GM18511 (cell line): ENCODE measurements around the gene POLR2A.

Source experiments
- ATAC-seq: cut with Tn5 transposase; IDR thresholded peaks from one replicate; pipeline ENCODE4 v1.9.1; 2021; ENCODE audit warnings: mild to moderate bottlenecking, moderate library complexity; ENCODE audit not compliant: unreplicated experiment

Gene POLR2A

GRCh38 chr17:7484067-7484918, at the start of gene POLR2A:
POLR2A (plus strand) TSS chr17:7484366.
- ATAC-seq: peak; percentile 61

- peak; percentile 27 for ATAC-seq
Observed at GRCh38 chr17:7435676-7436555, 48.2 kb upstream of the POLR2A start.

GRCh38 chr17:7436556-7437368, 47.4 kb upstream of the POLR2A start:
- no peak for ATAC-seq

DNA sequence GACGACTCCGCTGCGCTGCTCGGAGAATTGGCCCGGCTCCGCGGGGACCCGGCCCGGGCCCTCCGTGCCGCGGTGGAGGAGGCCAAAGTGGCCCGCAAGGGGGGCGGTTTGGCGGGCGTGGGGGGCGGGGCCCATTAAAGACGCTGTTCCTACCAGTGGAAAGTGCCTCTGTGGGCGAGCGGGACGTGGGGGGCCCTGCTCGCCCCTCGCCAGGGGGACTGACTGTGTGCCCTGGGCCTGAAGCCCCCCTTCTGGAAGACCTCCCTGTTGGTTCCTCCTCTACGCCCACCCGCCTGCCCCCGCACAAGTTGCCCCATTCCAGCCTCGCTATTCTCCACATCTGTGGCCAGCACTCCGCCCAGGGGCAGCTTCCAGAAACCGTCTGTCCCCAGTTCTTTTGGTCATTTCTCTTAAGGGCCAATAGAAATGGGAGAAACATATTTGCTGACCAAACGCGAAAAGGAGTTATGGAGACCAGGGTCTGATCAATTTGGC, 46.8 kb upstream of the POLR2A start:
- ATAC-seq: no peak

DNA sequence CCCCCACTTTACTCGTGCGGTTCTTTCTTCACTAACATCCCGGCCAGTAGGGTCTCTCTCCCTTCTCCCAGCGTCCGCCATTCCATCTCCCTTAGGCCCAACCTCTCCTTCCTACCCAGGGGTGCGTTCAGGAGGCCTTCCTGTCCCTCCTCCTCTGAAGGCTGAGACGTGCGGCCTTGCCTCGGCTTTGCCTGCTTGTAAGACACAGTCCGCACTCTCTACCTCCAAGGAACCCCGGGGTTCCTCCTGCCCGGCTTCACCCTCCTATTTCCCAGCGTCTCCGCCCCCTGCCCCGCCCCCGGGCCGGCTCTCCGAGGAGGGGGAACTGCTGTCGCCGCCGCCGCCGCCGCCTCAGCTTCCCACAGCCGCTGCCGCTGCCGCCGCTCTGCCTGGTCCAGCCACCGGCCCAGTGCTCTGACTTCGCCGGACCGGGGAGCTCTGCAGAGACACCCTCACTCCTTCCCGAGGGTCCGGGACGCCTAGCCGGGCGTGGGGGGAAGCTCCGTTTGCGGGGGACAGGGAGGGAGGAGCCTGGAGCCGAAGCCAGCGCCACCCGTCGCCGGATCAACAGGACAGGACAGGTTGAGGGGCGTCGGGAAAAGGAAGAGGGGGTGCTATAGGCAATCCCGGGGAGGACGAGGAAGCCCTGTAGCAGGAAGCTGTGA, 46.1 kb upstream of the POLR2A start:
- no peak for ATAC-seq

DNA sequence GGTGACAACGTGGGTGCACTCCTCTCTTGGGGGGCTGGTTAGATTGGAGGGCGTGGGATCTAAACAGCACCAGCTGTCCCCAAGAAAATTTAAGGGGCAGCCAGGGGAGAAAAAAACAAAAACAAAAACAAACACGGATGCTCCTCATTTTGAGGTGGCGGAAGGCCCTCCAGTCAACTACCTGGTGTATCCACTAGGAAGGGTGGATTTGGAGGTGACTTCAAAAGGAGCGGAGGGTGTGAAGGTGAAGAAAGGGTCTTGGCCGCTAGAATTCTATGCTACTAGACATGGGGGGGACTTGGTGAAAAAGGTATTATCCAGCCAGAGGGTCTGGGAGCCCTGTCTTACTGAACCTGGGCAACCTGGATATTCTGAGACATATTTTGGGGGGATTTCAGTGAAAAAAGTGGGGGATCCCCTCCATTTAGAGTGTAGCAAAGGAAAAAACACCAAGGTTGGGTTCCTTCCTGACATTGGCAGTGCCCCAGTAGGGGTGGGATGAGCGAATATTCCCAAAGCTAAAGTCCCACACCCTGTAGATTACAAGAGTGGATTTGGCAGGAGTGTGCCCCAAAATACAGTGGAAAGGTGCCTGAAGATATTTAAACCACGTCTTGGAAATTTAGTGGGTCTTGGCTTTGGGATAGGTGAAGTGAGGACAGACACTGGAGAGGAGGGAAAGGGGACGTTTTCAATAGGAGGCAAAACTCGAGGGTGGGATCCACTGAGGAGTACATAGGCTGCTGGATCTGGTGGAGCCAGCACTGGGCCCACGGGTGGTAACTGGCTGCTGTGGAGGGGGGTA, 45.3 kb upstream of the POLR2A start:
- ATAC-seq: no peak

- ATAC-seq: no peak
Observed at GRCh38 chr17:7439462-7440112, 44.6 kb upstream of the POLR2A start, which contains the start of gene FGF11. FGF11 (plus strand) TSS chr17:7439512; CDS start chr17:7439621, 109 bp downstream.

DNA sequence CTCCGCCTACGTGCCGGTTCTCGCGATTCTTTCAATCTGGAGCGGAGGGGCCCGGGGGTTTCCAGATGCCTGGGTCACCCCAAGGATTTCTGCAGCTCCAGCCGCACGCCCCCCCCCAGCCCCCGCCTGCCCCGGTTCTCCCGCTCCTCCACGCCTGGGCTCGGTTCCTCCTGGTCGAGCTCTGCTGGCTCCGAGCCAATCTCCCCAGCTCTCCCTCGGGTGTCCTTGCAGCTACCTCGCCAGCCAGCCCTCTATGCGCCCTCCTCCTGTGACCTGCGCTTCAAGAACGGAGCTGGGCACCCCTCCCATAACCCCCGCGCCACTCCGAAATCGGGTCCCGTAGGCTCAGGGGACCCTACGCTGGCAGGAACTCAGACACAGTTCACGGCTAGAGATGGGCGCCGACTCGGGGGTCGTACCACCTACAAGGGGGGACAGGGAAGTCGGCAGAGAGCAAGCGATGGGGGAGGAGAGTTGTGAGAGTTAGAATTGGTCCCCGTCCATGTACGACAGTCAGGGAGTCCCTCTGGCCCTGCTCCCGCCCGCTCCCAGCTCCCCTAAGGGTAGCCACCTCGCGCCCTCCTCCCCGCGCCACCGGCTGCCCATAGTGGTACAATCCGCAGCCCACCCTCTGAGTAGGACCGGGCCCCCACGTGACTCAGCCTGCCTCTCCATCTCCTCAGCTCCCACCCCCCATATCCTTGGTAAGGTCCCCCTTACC, 43.9 kb upstream of the POLR2A start:
- no peak for ATAC-seq

DNA sequence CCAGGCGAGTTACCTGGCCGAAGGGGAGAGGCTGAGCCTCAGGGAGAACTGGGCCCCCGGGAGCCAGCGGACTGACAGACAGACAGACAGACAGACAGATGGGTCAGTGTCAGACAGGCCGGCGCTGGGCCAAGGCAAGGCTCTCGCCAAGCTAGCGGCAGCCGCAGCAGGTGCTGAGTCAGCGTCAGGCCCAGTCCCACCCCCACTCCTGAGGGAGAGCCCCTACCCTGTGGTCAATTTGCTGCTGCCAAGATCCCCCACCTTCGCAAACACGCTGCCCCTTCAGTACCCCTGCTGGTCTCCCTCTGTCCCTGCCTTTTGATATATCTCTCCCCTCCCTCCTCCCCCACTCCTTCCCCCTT, 43.4 kb upstream of the POLR2A start:
- ATAC-seq: no peak

DNA sequence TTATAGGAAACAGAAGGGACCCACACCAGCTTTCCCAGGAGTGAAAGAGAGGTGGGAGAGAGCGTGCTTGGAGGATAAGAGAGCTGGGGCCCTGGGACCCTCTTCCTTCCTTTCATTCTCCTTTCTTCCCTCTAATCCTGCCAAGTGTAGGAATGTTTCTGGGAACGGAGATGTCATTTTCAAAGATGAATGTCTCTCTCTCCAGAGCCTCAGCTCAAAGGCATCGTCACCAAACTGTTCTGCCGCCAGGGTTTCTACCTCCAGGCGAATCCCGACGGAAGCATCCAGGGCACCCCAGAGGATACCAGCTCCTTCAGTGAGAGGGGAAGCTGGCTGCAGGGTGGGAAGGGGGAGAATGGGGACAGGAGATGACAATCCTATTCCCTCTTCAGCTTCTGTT, 42.9 kb upstream of the POLR2A start:
- ATAC-seq: no peak

- no peak for ATAC-seq
Observed at GRCh38 chr17:7442142-7442541, 42.0 kb upstream of the POLR2A start.

DNA sequence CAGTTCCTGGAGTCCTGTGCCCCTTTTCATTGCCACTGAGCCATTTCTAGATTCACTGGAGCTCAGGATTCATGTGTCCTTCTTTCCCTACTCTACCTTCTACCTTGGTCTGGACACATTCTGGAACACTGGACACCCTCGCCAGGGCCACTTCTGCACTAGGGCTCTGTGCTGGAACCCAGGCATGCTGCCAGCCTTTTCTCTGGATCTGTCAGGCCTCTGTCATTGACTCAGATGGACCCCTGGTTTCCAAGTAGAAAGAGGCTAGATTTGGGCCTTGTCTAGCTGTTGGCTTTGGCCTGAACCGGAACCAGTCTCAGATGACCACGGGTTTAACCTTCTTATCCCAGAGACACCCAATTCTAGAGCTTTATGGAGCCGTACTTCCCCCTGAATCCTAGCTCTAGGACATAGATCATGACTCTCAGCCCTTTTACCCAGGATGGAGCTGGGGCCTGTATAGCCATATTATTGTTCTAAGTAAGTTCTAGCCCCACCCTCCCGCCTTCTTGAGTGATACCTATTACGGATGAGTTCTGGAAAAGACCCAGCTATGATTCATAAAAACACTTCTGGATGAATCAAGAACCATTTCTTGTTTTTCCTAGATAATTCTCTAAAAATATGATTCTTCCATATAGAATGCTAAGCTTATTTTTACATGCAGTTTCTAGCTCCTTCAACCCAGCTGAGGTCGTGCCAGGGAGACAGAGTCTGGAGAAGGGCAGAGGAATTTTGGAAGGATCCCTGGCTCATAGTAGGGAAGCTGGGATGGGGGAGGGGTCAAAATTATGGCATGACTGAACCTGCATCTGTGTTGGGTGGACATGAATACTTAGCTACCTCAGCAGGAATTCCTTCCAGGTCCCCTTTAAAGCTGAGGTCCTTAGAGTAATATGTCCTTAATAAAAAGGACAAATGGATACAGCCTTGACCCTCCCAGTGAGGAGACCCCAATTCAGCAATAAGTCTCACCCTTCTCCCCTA, 40.4 kb upstream of the POLR2A start:
- no peak for ATAC-seq

DNA sequence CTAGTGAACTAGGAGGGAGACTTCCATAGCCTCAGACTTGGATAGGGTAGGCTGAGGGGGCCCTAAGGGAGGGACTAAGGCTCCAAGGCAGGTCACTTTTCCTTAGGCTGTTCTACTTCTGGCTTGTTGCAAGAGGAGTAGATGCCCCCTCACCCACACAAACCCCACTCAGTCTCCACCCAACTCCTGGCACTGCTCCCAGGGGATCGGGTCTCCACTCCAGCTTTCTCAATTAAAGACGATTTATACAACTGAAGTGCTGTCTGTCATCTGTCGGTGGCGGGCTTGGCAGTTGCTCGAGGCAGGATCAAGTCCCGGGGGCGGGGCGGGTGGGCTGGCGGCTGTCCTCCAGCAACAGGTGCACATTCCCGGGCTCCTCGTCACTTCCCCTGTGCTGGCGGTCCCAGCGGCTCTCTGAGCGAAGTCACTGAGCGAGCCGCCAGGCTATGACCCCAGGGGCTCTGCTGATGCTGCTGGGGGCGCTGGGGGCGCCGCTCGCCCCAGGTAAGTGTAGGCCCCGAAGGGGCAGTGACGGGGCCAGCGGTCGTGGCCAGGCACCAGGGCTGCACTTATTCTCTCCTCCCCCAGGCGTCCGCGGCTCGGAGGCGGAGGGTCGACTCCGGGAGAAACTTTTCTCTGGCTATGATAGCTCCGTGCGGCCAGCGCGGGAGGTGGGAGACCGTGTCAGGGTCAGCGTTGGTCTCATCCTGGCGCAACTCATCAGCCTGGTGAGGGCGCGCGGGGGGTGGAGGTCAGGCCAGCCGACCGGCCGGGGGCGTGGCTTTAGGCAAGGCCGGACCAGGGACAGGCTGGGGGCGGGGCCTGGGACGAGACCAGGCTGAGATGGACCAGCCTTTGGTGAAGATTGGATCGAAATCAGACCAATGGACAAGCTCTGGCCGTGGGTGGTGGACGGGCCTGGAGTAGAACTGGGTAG, 39.2 kb upstream of the POLR2A start, which contains the start of gene CHRNB1:
Gene CHRNB1, plus strand, starts transcription at position 380 of the 937 bp plus-strand sequence. Its CDS starts 67 bp downstream, at position 447.
- peak; percentile 64 for ATAC-seq

- peak; percentile 31 for ATAC-seq
Observed at GRCh38 chr17:7445619-7445968, 38.6 kb upstream of the POLR2A start.

- ATAC-seq: no peak
Observed at GRCh38 chr17:7448461-7448860, 35.7 kb upstream of the POLR2A start.

- ATAC-seq: no peak
Observed at GRCh38 chr17:7459961-7460545, 24.1 kb upstream of the POLR2A start.
